Sigmoid colon (tissue), 4 donors: ENCODE data around the gene CTNNA1.

Experiments used
- POLR2A ChIP-seq, 2 donors: fragments of 450-650 bp; IDR thresholded peaks; one replicate each; pipeline ENCODE4 v1.6.1; 2016; ENCODE audit warnings: antibody characterized with exemption in 2 of 2, mild to moderate bottlenecking in 2 of 2, moderate library complexity in 2 of 2
- POLR2AphosphoS5 ChIP-seq, 4 donors: sonication (generic); formaldehyde crosslinking; IDR thresholded peaks; one replicate each; pipeline ENCODE4 v1.6.1; 2017; ENCODE audit warnings: antibody characterized with exemption in 4 of 4
- TF ChIP-seq, protein P1 (sequence below), 4 experiments: fragments of 450-650 bp in 3 of 4; fragments of 200-600 bp in 1 of 4; IDR thresholded peaks; one replicate each; pipeline ENCODE4 v1.5.1; 2016 to 2019; ENCODE audit warnings: antibody characterized with exemption in 4 of 4, mild to moderate bottlenecking in 3 of 4, moderate library complexity in 2 of 4

DNA sequence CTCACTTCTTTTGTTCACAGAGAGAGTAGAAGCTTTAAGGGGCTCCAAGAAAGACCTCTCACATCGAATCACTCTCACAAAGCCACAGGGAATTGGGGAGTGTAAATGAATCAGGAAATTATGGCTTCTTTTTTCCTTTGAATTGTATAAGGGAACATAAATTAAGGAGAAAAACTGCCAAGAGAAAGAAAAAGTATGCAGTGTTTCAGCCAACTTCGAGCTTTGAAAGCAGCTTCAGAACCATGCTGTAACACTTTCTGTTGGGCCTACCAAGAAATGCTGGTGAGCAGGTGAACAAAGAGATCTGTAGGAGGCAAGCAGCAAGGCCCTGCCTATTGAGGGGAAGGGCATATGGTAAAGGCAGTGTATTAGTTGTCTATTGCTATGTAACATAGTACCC is 33.4 kb upstream of the CTNNA1 start:
- TF ChIP-seq, protein P1, sequence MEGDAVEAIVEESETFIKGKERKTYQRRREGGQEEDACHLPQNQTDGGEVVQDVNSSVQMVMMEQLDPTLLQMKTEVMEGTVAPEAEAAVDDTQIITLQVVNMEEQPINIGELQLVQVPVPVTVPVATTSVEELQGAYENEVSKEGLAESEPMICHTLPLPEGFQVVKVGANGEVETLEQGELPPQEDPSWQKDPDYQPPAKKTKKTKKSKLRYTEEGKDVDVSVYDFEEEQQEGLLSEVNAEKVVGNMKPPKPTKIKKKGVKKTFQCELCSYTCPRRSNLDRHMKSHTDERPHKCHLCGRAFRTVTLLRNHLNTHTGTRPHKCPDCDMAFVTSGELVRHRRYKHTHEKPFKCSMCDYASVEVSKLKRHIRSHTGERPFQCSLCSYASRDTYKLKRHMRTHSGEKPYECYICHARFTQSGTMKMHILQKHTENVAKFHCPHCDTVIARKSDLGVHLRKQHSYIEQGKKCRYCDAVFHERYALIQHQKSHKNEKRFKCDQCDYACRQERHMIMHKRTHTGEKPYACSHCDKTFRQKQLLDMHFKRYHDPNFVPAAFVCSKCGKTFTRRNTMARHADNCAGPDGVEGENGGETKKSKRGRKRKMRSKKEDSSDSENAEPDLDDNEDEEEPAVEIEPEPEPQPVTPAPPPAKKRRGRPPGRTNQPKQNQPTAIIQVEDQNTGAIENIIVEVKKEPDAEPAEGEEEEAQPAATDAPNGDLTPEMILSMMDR (IDR thresholded peaks at IDR 0.05): no peak
- TF ChIP-seq POLR2AphosphoS5 (IDR thresholded peaks at IDR 0.05): no peak
- TF ChIP-seq POLR2A (IDR thresholded peaks at IDR 0.05): no peak
